ENCODE results near the gene HNF4A. TPM values are rescaled to one million over a fixed set of nuclear protein-coding genes. Genes with fewer than 3 reads are reported as not detected.

The HNF4A gene
- total and polyA plus RNA-seq, 2 of the 13 experiments (the other 11 are each of a cell fraction or from before 2014, with no cell fraction given) = 80.9 to 169 TPM

GRCh38 chr20:44464514-44464913 is 109.0 kb downstream of the HNF4A start:
- H3K4me2 ChIP-seq (ENCODE audit: low read depth, low read length) = no peak overlapping the region
- no peak for ATAC-seq
- 63% methylated on average over 3 of the region's 3 CpGs for WGBS (ENCODE audit: low lambda C conversion rate)

More at GRCh38 chr20:44464514-44464913, 109.0 kb downstream of the HNF4A start:
- peak; percentile 49 for DNase-seq (ENCODE audit: low spot score)
- H3K4me1 ChIP-seq (ENCODE audit: insufficient read depth, low read length) = peaks cover 72% of the 10 kb centered on the region
- ChIA-PET CTCF (ENCODE audit: low intra/inter-chr PET ratio, low total read pairs) (no interaction called here), POLR2A (interaction anchor here (0.8 to 1.3 kb wide), 3 partner anchors 11 to 53 kb away, joined by 3 to 5 read pairs (median 5); partner anchors contain the start of gene TTPAL)
- H3K27me3 ChIP-seq (ENCODE audit: control insufficient read depth in 1 of 2, insufficient read depth in 2 of 2, low read length in 2 of 2) = no peaks in the 10 kb centered on the region
- H3K27ac ChIP-seq (ENCODE audit: extremely low read length, insufficient read depth, low read length) = no peak overlapping the region
- no peak overlapping the region for H2AFZ ChIP-seq (ENCODE audit: low read length)
- TF ChIP-seq TFAP4 (IDR thresholded peaks at IDR 0.05; ENCODE audit: borderline replicate concordance, low read depth) (no peak), ZNF597 (CRISPR knock-in tag; IDR thresholded peaks at IDR 0.05) (no peak), CEBPB (IDR thresholded peaks at IDR 0.05; ENCODE audit: borderline replicate concordance, low read depth, low read length) (peak; percentile 21; the same call in 1 of the 2 replicates), MAZ (IDR thresholded peaks at IDR 0.05; ENCODE audit: borderline replicate concordance, low read depth, low read length) (no peak), MAZ (CRISPR knock-in tag; IDR thresholded peaks at IDR 0.05; ENCODE audit: low read depth) (no peak), JUNB (CRISPR knock-in tag; IDR thresholded peaks at IDR 0.05; ENCODE audit: borderline replicate concordance) (no peak), ZNF543 (CRISPR knock-in tag; IDR thresholded peaks at IDR 0.05) (no peak), TGIF2 (CRISPR knock-in tag; IDR thresholded peaks at IDR 0.05) (no peak), GATAD2A (CRISPR knock-in tag; IDR thresholded peaks at IDR 0.05) (0 out of 2 replicates have a peak, but pooled peaks have one; percentile 2), ZSCAN31 (CRISPR knock-in tag; IDR thresholded peaks at IDR 0.05; ENCODE audit: low read depth) (no peak), ZNF558 (CRISPR knock-in tag; IDR thresholded peaks at IDR 0.05; ENCODE audit: borderline replicate concordance) (no peak), RFX5 (IDR thresholded peaks at IDR 0.05; ENCODE audit: low read depth, low read length) (no peak), NR2F1 (CRISPR knock-in tag; IDR thresholded peaks at IDR 0.05) (no peak), ZKSCAN1 (IDR thresholded peaks at IDR 0.05; ENCODE audit: low read length) (peak; percentile 73), ZNF792 (CRISPR knock-in tag; IDR thresholded peaks at IDR 0.05) (no peak), KDM1A (CRISPR knock-in tag; IDR thresholded peaks at IDR 0.05) (0 out of 2 replicates have a peak, but pooled peaks have one; percentile 22), IRX3 (CRISPR knock-in tag; IDR thresholded peaks at IDR 0.05; ENCODE audit: borderline replicate concordance, low read depth) (no peak), KDM5A (IDR thresholded peaks at IDR 0.05; ENCODE audit: borderline replicate concordance, low read length) (no peak), FOXK2 (IDR thresholded peaks at IDR 0.05) (no peak), BCL3 (CRISPR knock-in tag; IDR thresholded peaks at IDR 0.05) (no peak)
- H3K79me2 ChIP-seq (ENCODE audit: insufficient read depth, low read length) = no peaks in the 10 kb centered on the region
- BruUV-seq (replicated peaks) = no TSS peak
- no peaks in the 10 kb centered on the region for H3K36me3 ChIP-seq (replicated peaks in 1 of 2; ENCODE audit: control insufficient read depth in 1 of 2, insufficient read depth in 2 of 2, low read length in 2 of 2)
- H4K20me1 ChIP-seq (ENCODE audit: insufficient read depth, low read length) = no peaks in the 10 kb centered on the region
- H3K9ac ChIP-seq (ENCODE audit: insufficient read depth, low read depth, low read length) = no peak overlapping the region
- no peak overlapping the region for H3K4me3 ChIP-seq (replicated peaks in 1 of 3; ENCODE audit: insufficient read depth in 1 of 3, low read depth in 2 of 3, low read length in 3 of 3)
- in situ Hi-C loops (cut with HindIII; ENCODE audit: extremely low pct_ligation_motif_present, low pct_unique_long_range_greater_than_20kb) = loop anchor here (5.0 kb wide), 1 partner anchor 72 kb away; no protein-coding TSS in a partner anchor
- intact Hi-C loops (cut with micrococcal nuclease; ENCODE audit: unreplicated experiment) = no loop called here
- H3K9me3 ChIP-seq (ENCODE audit: low read length) = no peaks in the 10 kb centered on the region
- no peak for FAIRE-seq
